T-helper 2 cell treated with Interferon-gamma antibody and Interleukin-4, amounts not matched to agents 5 μg/mL and 100 μg/mL, for 36 hours (primary cell): ENCODE data around the gene LRRFIP2.

Experiments used
- DNase-seq: peaks from one replicate; pipeline ENCODE4 v3.0.0; 2021; ENCODE audit warnings: low spot score
- H3K27ac Mint-ChIP-seq: one replicate; pipeline ENCODE4 v1.8.0; 2021; ENCODE audit warnings: mild to moderate bottlenecking, mixed read lengths
- H3K27me3 Mint-ChIP-seq: one replicate; pipeline ENCODE4 v1.8.0; 2021; ENCODE audit warnings: low read depth, mixed read lengths
- H3K36me3 Mint-ChIP-seq: one replicate; pipeline ENCODE4 v1.8.0; 2021; ENCODE audit warnings: low read depth, mixed read lengths
- H3K4me1 Mint-ChIP-seq: one replicate; pipeline ENCODE4 v1.8.0; 2021; ENCODE audit warnings: low read depth, mixed read lengths
- H3K4me3 Mint-ChIP-seq: one replicate; pipeline ENCODE4 v1.8.0; 2022; ENCODE audit warnings: mild to moderate bottlenecking, moderate library complexity, mixed read lengths
- H3K9me3 Mint-ChIP-seq: one replicate; pipeline ENCODE4 v1.8.0; 2021; ENCODE audit warnings: mixed read lengths

Gene LRRFIP2

GRCh38 chr3:37145611-37146010, 28.8 kb downstream of the LRRFIP2 start:
- Mint-ChIP-seq H3K9me3 (no peaks in the 10 kb centered on the region), H3K36me3 (peaks cover 25% of the 10 kb centered on the region), H3K27me3 (no peaks in the 10 kb centered on the region), H3K27ac (no peak overlapping the region), H3K4me3 (no peak overlapping the region), H3K4me1 (peaks cover 3% of the 10 kb centered on the region)
- no peak for DNase-seq

GRCh38 chr3:37144806-37145205, 29.6 kb downstream of the LRRFIP2 start:
- Mint-ChIP-seq H3K27me3 (no peaks in the 10 kb centered on the region), H3K9me3 (no peaks in the 10 kb centered on the region), H3K4me1 (peaks cover 3% of the 10 kb centered on the region), H3K4me3 (no peak overlapping the region), H3K36me3 (peaks cover 25% of the 10 kb centered on the region), H3K27ac (no peak overlapping the region)
- no peak for DNase-seq

- no peaks in the 10 kb centered on the region for H3K27me3 Mint-ChIP-seq
Measured at GRCh38 chr3:37143821-37144220, 30.6 kb downstream of the LRRFIP2 start.

GRCh38 chr3:37141676-37142075, 32.7 kb downstream of the LRRFIP2 start:
- peaks cover 12% of the 10 kb centered on the region for H3K4me1 Mint-ChIP-seq
- peaks cover 20% of the 10 kb centered on the region for H3K36me3 Mint-ChIP-seq
- H3K9me3 Mint-ChIP-seq = no peaks in the 10 kb centered on the region
- no peak overlapping the region for H3K27ac Mint-ChIP-seq
- no peak overlapping the region for H3K4me3 Mint-ChIP-seq
- DNase-seq = no peak
- H3K27me3 Mint-ChIP-seq = no peaks in the 10 kb centered on the region

More at GRCh38 chr3:37143821-37144220, 30.6 kb downstream of the LRRFIP2 start:
- no peak for DNase-seq
- Mint-ChIP-seq H3K9me3 (no peaks in the 10 kb centered on the region), H3K36me3 (peaks cover 24% of the 10 kb centered on the region), H3K27ac (no peak overlapping the region), H3K4me3 (no peak overlapping the region), H3K4me1 (peaks cover 3% of the 10 kb centered on the region)

- H3K27ac Mint-ChIP-seq = no peak overlapping the region
- H3K9me3 Mint-ChIP-seq = no peaks in the 10 kb centered on the region
- H3K36me3 Mint-ChIP-seq = peaks cover 16% of the 10 kb centered on the region
- H3K4me1 Mint-ChIP-seq = peaks cover 12% of the 10 kb centered on the region
- DNase-seq = no peak
- no peak overlapping the region for H3K4me3 Mint-ChIP-seq
- H3K27me3 Mint-ChIP-seq = no peaks in the 10 kb centered on the region
Measured at GRCh38 chr3:37140899-37141541, 33.4 kb downstream of the LRRFIP2 start.

- Mint-ChIP-seq H3K4me3 (no peak overlapping the region), H3K4me1 (peaks cover 12% of the 10 kb centered on the region), H3K27ac (no peak overlapping the region), H3K27me3 (no peaks in the 10 kb centered on the region), H3K9me3 (no peaks in the 10 kb centered on the region), H3K36me3 (peaks cover 12% of the 10 kb centered on the region)
- DNase-seq = no peak
Measured at GRCh38 chr3:37139567-37140052, 34.8 kb downstream of the LRRFIP2 start.

GRCh38 chr3:37138816-37139215, 35.6 kb downstream of the LRRFIP2 start:
- no peaks in the 10 kb centered on the region for H3K9me3 Mint-ChIP-seq
- H3K4me3 Mint-ChIP-seq = no peak overlapping the region

GRCh38 chr3:37137516-37137915, 36.9 kb downstream of the LRRFIP2 start:
- peaks cover 5% of the 10 kb centered on the region for H3K36me3 Mint-ChIP-seq
- peaks cover 9% of the 10 kb centered on the region for H3K4me1 Mint-ChIP-seq
- no peak for DNase-seq
- H3K27ac Mint-ChIP-seq = no peak overlapping the region
- H3K9me3 Mint-ChIP-seq = no peaks in the 10 kb centered on the region
- H3K27me3 Mint-ChIP-seq = no peaks in the 10 kb centered on the region
- no peak overlapping the region for H3K4me3 Mint-ChIP-seq

More at GRCh38 chr3:37138816-37139215, 35.6 kb downstream of the LRRFIP2 start:
- Mint-ChIP-seq H3K27me3 (no peaks in the 10 kb centered on the region), H3K4me1 (peaks cover 12% of the 10 kb centered on the region), H3K36me3 (peaks cover 12% of the 10 kb centered on the region), H3K27ac (no peak overlapping the region)
- no peak for DNase-seq

GRCh38 chr3:37136067-37136466, 38.3 kb downstream of the LRRFIP2 start:
- no peak overlapping the region for H3K4me3 Mint-ChIP-seq
- H3K27ac Mint-ChIP-seq = no peak overlapping the region
- H3K27me3 Mint-ChIP-seq = no peaks in the 10 kb centered on the region
- no peak for DNase-seq
- H3K36me3 Mint-ChIP-seq = peaks cover 5% of the 10 kb centered on the region
- peaks cover 13% of the 10 kb centered on the region for H3K4me1 Mint-ChIP-seq
- no peaks in the 10 kb centered on the region for H3K9me3 Mint-ChIP-seq

GRCh38 chr3:37135561-37135960, 38.8 kb downstream of the LRRFIP2 start:
- H3K4me1 Mint-ChIP-seq = peaks cover 17% of the 10 kb centered on the region
- H3K27me3 Mint-ChIP-seq = no peaks in the 10 kb centered on the region
- no peak overlapping the region for H3K27ac Mint-ChIP-seq
- no peaks in the 10 kb centered on the region for H3K9me3 Mint-ChIP-seq
- H3K36me3 Mint-ChIP-seq = peaks cover 5% of the 10 kb centered on the region
- no peak overlapping the region for H3K4me3 Mint-ChIP-seq
- no peak for DNase-seq

GRCh38 chr3:37132334-37132733, 42.0 kb downstream of the LRRFIP2 start:
- Mint-ChIP-seq H3K4me3 (no peak overlapping the region), H3K4me1 (peaks cover 19% of the 10 kb centered on the region), H3K9me3 (no peaks in the 10 kb centered on the region), H3K27ac (no peak overlapping the region), H3K36me3 (peaks cover 4% of the 10 kb centered on the region), H3K27me3 (no peaks in the 10 kb centered on the region)
- DNase-seq = no peak

- Mint-ChIP-seq H3K9me3 (no peaks in the 10 kb centered on the region), H3K4me1 (peaks cover 17% of the 10 kb centered on the region), H3K4me3 (no peak overlapping the region), H3K36me3 (peaks cover 2% of the 10 kb centered on the region), H3K27me3 (no peaks in the 10 kb centered on the region), H3K27ac (no peak overlapping the region)
- DNase-seq = no peak
Measured at GRCh38 chr3:37131860-37132144, 42.6 kb downstream of the LRRFIP2 start.

- Mint-ChIP-seq H3K27me3 (no peaks in the 10 kb centered on the region), H3K27ac (no peak overlapping the region), H3K4me3 (no peak overlapping the region), H3K9me3 (no peaks in the 10 kb centered on the region), H3K36me3 (peaks cover 2% of the 10 kb centered on the region), H3K4me1 (peaks cover 17% of the 10 kb centered on the region)
- no peak for DNase-seq
Measured at GRCh38 chr3:37130984-37131859, 43.2 kb downstream of the LRRFIP2 start.

- no peaks in the 10 kb centered on the region for H3K9me3 Mint-ChIP-seq
- H3K27me3 Mint-ChIP-seq = no peaks in the 10 kb centered on the region
- H3K4me3 Mint-ChIP-seq = no peak overlapping the region
- peaks cover 17% of the 10 kb centered on the region for H3K4me1 Mint-ChIP-seq
- H3K27ac Mint-ChIP-seq = no peak overlapping the region
- H3K36me3 Mint-ChIP-seq = no peaks in the 10 kb centered on the region
- DNase-seq = no peak
Measured at GRCh38 chr3:37130448-37130847, 43.9 kb downstream of the LRRFIP2 start.
